ENCODE results near the gene GRIP1. TPM values are rescaled to one million over a fixed set of nuclear protein-coding genes. Genes with fewer than 3 reads are reported as not detected.

GRIP1 gene
- total and polyA plus RNA-seq, 2 donors (not counting 3 experiments of a cell fraction or from before 2014, with no cell fraction given): 0.04 to 0.69 TPM

DNA sequence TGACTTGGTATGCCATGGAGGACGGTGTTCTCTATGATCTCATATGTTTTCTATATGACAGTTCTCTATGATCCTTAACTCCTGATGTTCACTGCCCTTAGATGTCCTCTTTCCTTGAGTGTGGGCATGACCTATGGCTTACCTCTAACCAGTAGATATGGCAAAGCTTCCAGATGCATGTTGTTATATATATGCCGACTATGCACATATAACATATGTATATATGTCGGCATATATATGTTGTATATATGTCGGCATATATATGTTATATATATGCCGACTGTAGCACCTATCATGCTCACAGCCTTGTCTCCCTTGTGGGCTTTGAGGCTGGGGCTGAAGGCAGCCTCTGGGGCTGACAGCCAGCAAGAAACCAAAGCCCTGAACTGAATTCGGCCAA, 106.0 kb downstream of the GRIP1 start:
- Histone ChIP-seq H3K4me2 (ENCODE audit: insufficient read depth, low read length) (no peak overlapping the region), H3K36me3 (ENCODE audit: control insufficient read depth in 2 of 2, extremely low read depth in 1 of 2, insufficient read depth in 2 of 2, low read length in 2 of 2) (no peaks in the 10 kb centered on the region), H3K9me1 (replicated peaks; ENCODE audit: control insufficient read depth, extremely low read depth, insufficient read depth, low read length) (no peaks in the 10 kb centered on the region), H3K9ac (replicated peaks; ENCODE audit: extremely low read depth, insufficient read depth, low read length) (no peak overlapping the region), H3K27ac (ENCODE audit: insufficient read depth, low read depth, low read length) (no peak overlapping the region), H3K4me3 (replicated peaks in 1 of 3; ENCODE audit: insufficient read depth in 1 of 3, low read depth in 1 of 3, low read length in 3 of 3) (no peak overlapping the region), H4K20me1 (replicated peaks; ENCODE audit: control insufficient read depth, extremely low read depth, insufficient read depth, low read length) (no peaks in the 10 kb centered on the region), H3K4me1 (ENCODE audit: control insufficient read depth, extremely low read depth, insufficient read depth, low read length) (no peaks in the 10 kb centered on the region), H3K79me2 (ENCODE audit: control insufficient read depth, insufficient read depth, low read length) (no peaks in the 10 kb centered on the region), H3K9me3 (replicated peaks; ENCODE audit: control insufficient read depth, insufficient read depth, low read length) (no peaks in the 10 kb centered on the region), H3K27me3 (ENCODE audit: control insufficient read depth in 2 of 2, insufficient read depth in 2 of 2, low read length in 2 of 2) (peaks cover 0 to 8% of the 10 kb centered on the region in 2 experiments), H2AFZ (ENCODE audit: low read depth, low read length) (no peak overlapping the region)
- intact Hi-C loops (cut with micrococcal nuclease): no loop called here
- TF ChIP-seq, protein P1, sequence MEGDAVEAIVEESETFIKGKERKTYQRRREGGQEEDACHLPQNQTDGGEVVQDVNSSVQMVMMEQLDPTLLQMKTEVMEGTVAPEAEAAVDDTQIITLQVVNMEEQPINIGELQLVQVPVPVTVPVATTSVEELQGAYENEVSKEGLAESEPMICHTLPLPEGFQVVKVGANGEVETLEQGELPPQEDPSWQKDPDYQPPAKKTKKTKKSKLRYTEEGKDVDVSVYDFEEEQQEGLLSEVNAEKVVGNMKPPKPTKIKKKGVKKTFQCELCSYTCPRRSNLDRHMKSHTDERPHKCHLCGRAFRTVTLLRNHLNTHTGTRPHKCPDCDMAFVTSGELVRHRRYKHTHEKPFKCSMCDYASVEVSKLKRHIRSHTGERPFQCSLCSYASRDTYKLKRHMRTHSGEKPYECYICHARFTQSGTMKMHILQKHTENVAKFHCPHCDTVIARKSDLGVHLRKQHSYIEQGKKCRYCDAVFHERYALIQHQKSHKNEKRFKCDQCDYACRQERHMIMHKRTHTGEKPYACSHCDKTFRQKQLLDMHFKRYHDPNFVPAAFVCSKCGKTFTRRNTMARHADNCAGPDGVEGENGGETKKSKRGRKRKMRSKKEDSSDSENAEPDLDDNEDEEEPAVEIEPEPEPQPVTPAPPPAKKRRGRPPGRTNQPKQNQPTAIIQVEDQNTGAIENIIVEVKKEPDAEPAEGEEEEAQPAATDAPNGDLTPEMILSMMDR (IDR thresholded peaks at IDR 0.05; ENCODE audit: extremely low read depth in 1 of 2, insufficient read depth in 1 of 2, low read depth in 1 of 2, low read length in 2 of 2): no peak
- TF ChIP-seq MYC (IDR thresholded peaks at IDR 0.05; ENCODE audit: low read depth, low read length) (no peak), POLR2AphosphoS5 (IDR thresholded peaks at IDR 0.05; ENCODE audit: insufficient read depth, low read depth, low read length) (no peak), GATA2 (IDR thresholded peaks at IDR 0.05; ENCODE audit: insufficient read depth, insufficient read length, low read depth, low read length) (no peak)
- TF ChIP-seq, protein P2, sequence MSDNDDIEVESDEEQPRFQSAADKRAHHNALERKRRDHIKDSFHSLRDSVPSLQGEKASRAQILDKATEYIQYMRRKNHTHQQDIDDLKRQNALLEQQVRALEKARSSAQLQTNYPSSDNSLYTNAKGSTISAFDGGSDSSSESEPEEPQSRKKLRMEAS (IDR thresholded peaks at IDR 0.05; ENCODE audit: insufficient read depth, insufficient read length): no peak
- POLR2A ChIA-PET: no interaction called here
- no peak for FAIRE-seq
- dilution Hi-C loops (cut with MboI; ENCODE audit: extremely low pct_ligation_motif_present, low sequenced_read_pairs): no loop called here
- DNase-seq (ENCODE audit: low read depth, low spot score): no peak
- CTCF ChIA-PET: no interaction called here
- BruUV-seq (replicated peaks): no TSS peak

DNA sequence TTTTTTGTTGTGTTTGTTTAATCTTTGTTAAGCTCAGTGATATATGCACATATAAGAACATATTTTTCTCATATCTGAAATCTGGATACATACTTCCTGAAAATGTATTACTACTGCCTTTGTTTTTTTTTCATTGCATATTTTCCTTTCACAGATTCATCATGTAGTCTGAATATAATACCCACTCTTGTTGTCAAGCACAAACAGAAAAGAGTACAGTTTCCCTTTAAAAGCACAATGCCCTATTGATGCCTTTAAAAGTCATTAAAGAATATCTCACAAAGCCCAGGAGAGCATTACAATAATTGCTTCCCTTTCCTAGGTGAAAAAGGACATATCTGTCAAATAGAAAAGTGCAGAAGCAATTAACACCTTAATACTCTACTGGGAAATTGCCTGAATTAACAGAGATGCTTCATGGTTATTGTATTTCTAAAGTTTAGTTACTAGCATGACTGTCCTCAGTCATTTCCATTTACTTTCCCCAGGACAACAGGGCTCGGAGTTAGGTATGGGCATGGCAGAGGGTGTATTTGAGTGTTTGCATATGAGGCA, 107.4 kb downstream of the GRIP1 start:
- Histone ChIP-seq H3K9ac (replicated peaks; ENCODE audit: extremely low read depth, insufficient read depth, low read length) (no peak overlapping the region), H4K20me1 (replicated peaks; ENCODE audit: control insufficient read depth, extremely low read depth, insufficient read depth, low read length) (no peaks in the 10 kb centered on the region), H3K79me2 (ENCODE audit: control insufficient read depth, insufficient read depth, low read length) (no peaks in the 10 kb centered on the region), H3K9me1 (replicated peaks; ENCODE audit: control insufficient read depth, extremely low read depth, insufficient read depth, low read length) (no peaks in the 10 kb centered on the region), H3K27ac (ENCODE audit: insufficient read depth, low read depth, low read length) (no peak overlapping the region), H3K36me3 (ENCODE audit: control insufficient read depth in 2 of 2, extremely low read depth in 1 of 2, insufficient read depth in 2 of 2, low read length in 2 of 2) (no peaks in the 10 kb centered on the region), H3K27me3 (ENCODE audit: control insufficient read depth in 2 of 2, insufficient read depth in 2 of 2, low read length in 2 of 2) (peaks cover 0 to 8% of the 10 kb centered on the region in 2 experiments), H3K4me1 (ENCODE audit: control insufficient read depth, extremely low read depth, insufficient read depth, low read length) (no peaks in the 10 kb centered on the region), H3K4me3 (replicated peaks in 1 of 3; ENCODE audit: insufficient read depth in 1 of 3, low read depth in 1 of 3, low read length in 3 of 3) (no peak overlapping the region), H3K9me3 (replicated peaks; ENCODE audit: control insufficient read depth, insufficient read depth, low read length) (no peaks in the 10 kb centered on the region), H2AFZ (ENCODE audit: low read depth, low read length) (no peak overlapping the region), H3K4me2 (ENCODE audit: insufficient read depth, low read length) (no peak overlapping the region)
- intact Hi-C loops (cut with micrococcal nuclease): no loop called here
- POLR2A ChIA-PET: no interaction called here
- dilution Hi-C loops (cut with MboI; ENCODE audit: extremely low pct_ligation_motif_present, low sequenced_read_pairs): no loop called here
- FAIRE-seq: no peak
- CTCF ChIA-PET: no interaction called here
- no TSS peak for BruUV-seq (replicated peaks)
- no peak for TF ChIP-seq JUN (IDR thresholded peaks at IDR 0.05; ENCODE audit: borderline replicate concordance, insufficient read depth, insufficient read length, low read depth)
- TF ChIP-seq MYC (IDR thresholded peaks at IDR 0.05; ENCODE audit: low read depth, low read length): no peak
- TF ChIP-seq POLR2A (IDR thresholded peaks at IDR 0.05; ENCODE audit: low read depth, low read length): no peak
- TF ChIP-seq POLR2AphosphoS5 (IDR thresholded peaks at IDR 0.05; ENCODE audit: insufficient read depth, low read depth, low read length): no peak
- TF ChIP-seq, protein P2 (IDR thresholded peaks at IDR 0.05; ENCODE audit: insufficient read depth, insufficient read length): no peak
- TF ChIP-seq, protein P1 (IDR thresholded peaks at IDR 0.05; ENCODE audit: extremely low read depth in 1 of 2, insufficient read depth in 1 of 2, low read depth in 1 of 2, low read length in 2 of 2): no peak
- no peak for TF ChIP-seq EZH2 (IDR thresholded peaks at IDR 0.05; ENCODE audit: borderline replicate concordance, low read depth, low read length, severe bottlenecking)
- no peak for TF ChIP-seq FOS (IDR thresholded peaks at IDR 0.05; ENCODE audit: borderline replicate concordance, insufficient read depth, low read length)
- no peak for TF ChIP-seq GATA2 (IDR thresholded peaks at IDR 0.05; ENCODE audit: insufficient read depth, insufficient read length, low read depth, low read length)
- DNase-seq (ENCODE audit: low read depth, low spot score): no peak

Measured in endothelial cell of umbilical vein (primary cell).